HG03558 (cell line): ENCODE data around the gene CARMIL1.

Experiments
- ATAC-seq: cut with Tn5 transposase; IDR thresholded peaks from one replicate; pipeline ENCODE4 v1.9.1; 2021; ENCODE audit warnings: moderate number of reproducible peaks; ENCODE audit not compliant: unreplicated experiment; ENCODE audit errors: extremely low read depth

The CARMIL1 gene

GRCh38 chr6:25330796-25331685, 51.9 kb downstream of the CARMIL1 start:
- ATAC-seq: no peak

GRCh38 chr6:25332165-25332564, 53.0 kb downstream of the CARMIL1 start:
- no peak for ATAC-seq

GRCh38 chr6:25332655-25333071, 53.5 kb downstream of the CARMIL1 start:
- no peak for ATAC-seq

GRCh38 chr6:25333471-25333870, 54.3 kb downstream of the CARMIL1 start:
- no peak for ATAC-seq

- no peak for ATAC-seq
Measured at GRCh38 chr6:25334793-25335192, 55.6 kb downstream of the CARMIL1 start.

- ATAC-seq: no peak
Measured at GRCh38 chr6:25336996-25337395, 57.8 kb downstream of the CARMIL1 start.

GRCh38 chr6:25337431-25337830, 58.3 kb downstream of the CARMIL1 start:
- ATAC-seq: no peak

GRCh38 chr6:25340431-25341202, 61.4 kb downstream of the CARMIL1 start:
- no peak for ATAC-seq

- no peak for ATAC-seq
Measured at GRCh38 chr6:25341203-25341552, 62.0 kb downstream of the CARMIL1 start.

- ATAC-seq: no peak
Measured at GRCh38 chr6:25341923-25342619, 62.9 kb downstream of the CARMIL1 start.

GRCh38 chr6:25342802-25343201, 63.6 kb downstream of the CARMIL1 start:
- no peak for ATAC-seq

- ATAC-seq: no peak
Measured at GRCh38 chr6:25343984-25344383, 64.8 kb downstream of the CARMIL1 start.

- no peak for ATAC-seq
Measured at GRCh38 chr6:25344827-25345226, 65.7 kb downstream of the CARMIL1 start.

GRCh38 chr6:25346064-25346463, 66.9 kb downstream of the CARMIL1 start:
- ATAC-seq: no peak

GRCh38 chr6:25350573-25350972, 71.4 kb downstream of the CARMIL1 start:
- ATAC-seq: no peak

GRCh38 chr6:25351485-25351884, 72.3 kb downstream of the CARMIL1 start:
- ATAC-seq: no peak

- no peak for ATAC-seq
Measured at GRCh38 chr6:25352285-25352684, 73.1 kb downstream of the CARMIL1 start.

GRCh38 chr6:25354078-25354932, 75.1 kb downstream of the CARMIL1 start:
- ATAC-seq: no peak

GRCh38 chr6:25359191-25359861, 80.2 kb downstream of the CARMIL1 start:
- ATAC-seq: no peak
